ENCODE data around the gene CPT1A. TPM values are rescaled to one million over a fixed set of nuclear protein-coding genes. Genes with fewer than 3 reads are reported as not detected.

Gene CPT1A
- total RNA-seq, 1 experiment from 2014 or later: 153 TPM

DNA sequence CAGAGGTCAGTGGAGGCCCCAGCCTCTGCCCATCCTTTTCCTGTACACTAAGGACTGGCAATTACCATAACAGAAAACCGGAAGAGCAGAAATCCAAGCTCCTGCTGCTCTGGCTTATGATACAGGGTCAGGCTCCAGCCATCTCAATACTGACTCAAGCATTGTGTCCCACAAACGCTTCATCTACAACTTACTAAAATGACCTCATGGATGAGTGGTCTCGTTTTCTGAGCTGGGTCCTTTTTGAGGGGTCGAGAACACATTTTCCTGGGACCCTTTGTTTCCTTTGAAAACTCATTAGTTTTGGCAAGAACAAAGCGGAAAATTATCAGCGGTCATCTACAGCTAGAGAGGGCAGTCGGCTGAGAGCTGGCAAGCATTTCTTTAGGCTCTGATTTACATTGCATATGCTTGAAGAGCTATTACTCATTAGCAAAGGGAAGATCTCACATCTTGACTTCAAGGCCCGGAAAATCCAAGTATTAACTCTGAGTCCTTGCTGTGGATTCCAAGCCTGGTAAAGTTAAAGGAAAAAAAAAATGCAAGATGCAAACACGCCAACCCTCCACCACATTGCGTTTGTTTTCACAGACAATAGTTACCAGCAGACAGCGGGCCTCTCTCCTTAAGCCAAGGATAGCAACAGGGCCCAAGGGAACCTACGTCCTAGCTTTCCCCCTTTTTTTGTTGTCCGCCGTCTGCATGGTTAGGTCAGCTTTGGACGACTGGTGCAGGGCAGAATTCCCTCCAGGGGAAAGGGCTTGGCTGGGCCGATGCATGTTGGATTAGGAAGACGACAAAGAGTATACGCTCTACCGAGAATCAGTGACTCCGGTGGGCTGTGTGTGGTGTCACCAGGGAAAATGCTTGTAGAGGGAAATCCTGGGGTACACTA, 92.2 kb downstream of the CPT1A start:
- H3K4me3 ChIP-seq (ENCODE audit: low read depth in 2 of 2, low read length in 2 of 2): no peak overlapping the region
- peaks cover 6% of the 10 kb centered on the region for H3K36me3 ChIP-seq (ENCODE audit: control insufficient read depth, insufficient read depth, low read length)
- TF ChIP-seq SIN3A (IDR thresholded peaks at IDR 0.05; ENCODE audit: borderline replicate concordance, insufficient read depth, low read depth, low read length) (no peak), TCF7L2 (IDR thresholded peaks at IDR 0.05; ENCODE audit: low read depth, low read length) (no peak), POLR2AphosphoS5 (IDR thresholded peaks at IDR 0.05; ENCODE audit: low read depth, low read length) (no peak)
- TF ChIP-seq, protein P1, sequence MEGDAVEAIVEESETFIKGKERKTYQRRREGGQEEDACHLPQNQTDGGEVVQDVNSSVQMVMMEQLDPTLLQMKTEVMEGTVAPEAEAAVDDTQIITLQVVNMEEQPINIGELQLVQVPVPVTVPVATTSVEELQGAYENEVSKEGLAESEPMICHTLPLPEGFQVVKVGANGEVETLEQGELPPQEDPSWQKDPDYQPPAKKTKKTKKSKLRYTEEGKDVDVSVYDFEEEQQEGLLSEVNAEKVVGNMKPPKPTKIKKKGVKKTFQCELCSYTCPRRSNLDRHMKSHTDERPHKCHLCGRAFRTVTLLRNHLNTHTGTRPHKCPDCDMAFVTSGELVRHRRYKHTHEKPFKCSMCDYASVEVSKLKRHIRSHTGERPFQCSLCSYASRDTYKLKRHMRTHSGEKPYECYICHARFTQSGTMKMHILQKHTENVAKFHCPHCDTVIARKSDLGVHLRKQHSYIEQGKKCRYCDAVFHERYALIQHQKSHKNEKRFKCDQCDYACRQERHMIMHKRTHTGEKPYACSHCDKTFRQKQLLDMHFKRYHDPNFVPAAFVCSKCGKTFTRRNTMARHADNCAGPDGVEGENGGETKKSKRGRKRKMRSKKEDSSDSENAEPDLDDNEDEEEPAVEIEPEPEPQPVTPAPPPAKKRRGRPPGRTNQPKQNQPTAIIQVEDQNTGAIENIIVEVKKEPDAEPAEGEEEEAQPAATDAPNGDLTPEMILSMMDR (IDR thresholded peaks at IDR 0.05): no peak
- TF ChIP-seq, protein P2, sequence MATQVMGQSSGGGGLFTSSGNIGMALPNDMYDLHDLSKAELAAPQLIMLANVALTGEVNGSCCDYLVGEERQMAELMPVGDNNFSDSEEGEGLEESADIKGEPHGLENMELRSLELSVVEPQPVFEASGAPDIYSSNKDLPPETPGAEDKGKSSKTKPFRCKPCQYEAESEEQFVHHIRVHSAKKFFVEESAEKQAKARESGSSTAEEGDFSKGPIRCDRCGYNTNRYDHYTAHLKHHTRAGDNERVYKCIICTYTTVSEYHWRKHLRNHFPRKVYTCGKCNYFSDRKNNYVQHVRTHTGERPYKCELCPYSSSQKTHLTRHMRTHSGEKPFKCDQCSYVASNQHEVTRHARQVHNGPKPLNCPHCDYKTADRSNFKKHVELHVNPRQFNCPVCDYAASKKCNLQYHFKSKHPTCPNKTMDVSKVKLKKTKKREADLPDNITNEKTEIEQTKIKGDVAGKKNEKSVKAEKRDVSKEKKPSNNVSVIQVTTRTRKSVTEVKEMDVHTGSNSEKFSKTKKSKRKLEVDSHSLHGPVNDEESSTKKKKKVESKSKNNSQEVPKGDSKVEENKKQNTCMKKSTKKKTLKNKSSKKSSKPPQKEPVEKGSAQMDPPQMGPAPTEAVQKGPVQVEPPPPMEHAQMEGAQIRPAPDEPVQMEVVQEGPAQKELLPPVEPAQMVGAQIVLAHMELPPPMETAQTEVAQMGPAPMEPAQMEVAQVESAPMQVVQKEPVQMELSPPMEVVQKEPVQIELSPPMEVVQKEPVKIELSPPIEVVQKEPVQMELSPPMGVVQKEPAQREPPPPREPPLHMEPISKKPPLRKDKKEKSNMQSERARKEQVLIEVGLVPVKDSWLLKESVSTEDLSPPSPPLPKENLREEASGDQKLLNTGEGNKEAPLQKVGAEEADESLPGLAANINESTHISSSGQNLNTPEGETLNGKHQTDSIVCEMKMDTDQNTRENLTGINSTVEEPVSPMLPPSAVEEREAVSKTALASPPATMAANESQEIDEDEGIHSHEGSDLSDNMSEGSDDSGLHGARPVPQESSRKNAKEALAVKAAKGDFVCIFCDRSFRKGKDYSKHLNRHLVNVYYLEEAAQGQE (IDR thresholded peaks at IDR 0.05; ENCODE audit: insufficient read depth in 1 of 2, low read depth in 2 of 2, low read length in 1 of 2): no peak
- peak overlapping the region; percentile 70 for H3K27ac ChIP-seq (ENCODE audit: low read length)
- H3K9me3 ChIP-seq (ENCODE audit: control insufficient read depth, insufficient read depth, low read depth, low read length): no peaks in the 10 kb centered on the region
- H3K4me1 ChIP-seq (ENCODE audit: control insufficient read depth, insufficient read depth, low read length): peaks cover 26% of the 10 kb centered on the region
- DNase-seq (ENCODE audit: low read depth, low spot score): no peak
- ChIA-PET CTCF (no interaction called here), POLR2A (interaction anchor here (0.6 kb wide), 1 partner anchor 32 kb away, joined by 4 read pairs; no protein-coding TSS in a partner anchor)
- 0 out of 2 replicates have a peak, but pooled peaks have one; percentile 2 for ATAC-seq
- in situ Hi-C loops (cut with HindIII; ENCODE audit: low pct_unique_long_range_greater_than_20kb, low sequenced_read_pairs) (no loop called here), intact Hi-C loops (cut with micrococcal nuclease; ENCODE audit: unreplicated experiment) (loop anchor here (10.0 kb wide), 1 partner anchor 135 kb away; no protein-coding TSS in a partner anchor)
- H3K27me3 ChIP-seq (ENCODE audit: control insufficient read depth, insufficient read depth, low read length): no peaks in the 10 kb centered on the region
- BruUV-seq (replicated peaks): TSS peak; percentile 74

DNA sequence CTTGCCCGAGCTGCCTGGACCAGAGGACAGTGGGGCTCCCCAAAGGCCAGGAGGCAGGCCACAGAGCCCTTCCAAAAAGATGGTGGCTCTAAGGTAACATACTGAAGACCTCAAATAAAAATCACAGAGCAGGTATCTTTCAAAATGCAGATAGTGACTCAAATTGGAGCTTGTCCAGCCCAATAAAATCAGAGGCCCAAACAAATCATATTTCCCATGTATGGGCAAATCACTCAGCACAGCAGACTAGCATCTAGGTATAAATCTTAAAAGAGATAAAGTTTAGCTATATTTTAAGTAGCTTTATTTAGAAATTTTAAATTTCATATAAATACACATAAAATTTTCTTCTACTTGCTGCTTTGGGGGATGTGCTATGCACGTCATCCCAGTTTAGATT, 93.7 kb downstream of the CPT1A start:
- H3K4me1 ChIP-seq (ENCODE audit: control insufficient read depth, insufficient read depth, low read length): peaks cover 26% of the 10 kb centered on the region
- DNase-seq (ENCODE audit: low read depth, low spot score) (no peak), ATAC-seq (no peak)
- H3K27me3 ChIP-seq (ENCODE audit: control insufficient read depth, insufficient read depth, low read length): no peaks in the 10 kb centered on the region
- H3K9me3 ChIP-seq (ENCODE audit: control insufficient read depth, insufficient read depth, low read depth, low read length): no peaks in the 10 kb centered on the region
- TF ChIP-seq, protein P2 (IDR thresholded peaks at IDR 0.05; ENCODE audit: insufficient read depth in 1 of 2, low read depth in 2 of 2, low read length in 1 of 2): no peak
- no peak for TF ChIP-seq TCF7L2 (IDR thresholded peaks at IDR 0.05; ENCODE audit: low read depth, low read length)
- CTCF ChIA-PET: no interaction called here
- peaks cover 13% of the 10 kb centered on the region for H3K36me3 ChIP-seq (ENCODE audit: control insufficient read depth, insufficient read depth, low read length)
- POLR2A ChIA-PET: no interaction called here
- H3K4me3 ChIP-seq (ENCODE audit: low read depth in 2 of 2, low read length in 2 of 2): no peak overlapping the region
- no peak overlapping the region for H3K27ac ChIP-seq (ENCODE audit: low read length)
- no TSS peak for BruUV-seq (replicated peaks)
- intact Hi-C loops (cut with micrococcal nuclease; ENCODE audit: unreplicated experiment) (loop anchor here (10.0 kb wide), 1 partner anchor 133 kb away; no protein-coding TSS in a partner anchor), in situ Hi-C loops (cut with HindIII; ENCODE audit: low pct_unique_long_range_greater_than_20kb, low sequenced_read_pairs) (no loop called here)
